Left lobe of liver (tissue), 2 donors: ENCODE data around the gene FRK. TPM values are rescaled to one million over a fixed set of nuclear protein-coding genes. Genes with fewer than 3 reads are reported as not detected.
"Not testable (repeated sequence)": the region's sequence is repeated elsewhere in the genome, so short reads cannot be mapped to it uniquely, and the experiment has no call there.

Experiments
- ATAC-seq: fragments of 200-7000 bp; cut with Tn5 transposase; one replicate; pipeline ENCODE4 v1.9.1; 2020; ENCODE audit warnings: mild to moderate bottlenecking, moderate library complexity
- DNase-seq: peaks from one replicate; pipeline ENCODE4 v3.0.0-alpha.2; 2020; ENCODE audit warnings: low spot score
- total RNA-seq: library from RNA; stranded (reverse); gene quantifications from one replicate; pipeline ENCODE4 v1.2.1, GENCODE V29; 2021
- donor health status: DM: no; HTN: no; CAD: no; lungs with moderate emphysema.
- donor health status: DM: no; HTN: yes; CAD: no.

Gene FRK
- total RNA-seq, 1 donor from 2014 or later = 12.6 TPM

- DNase-seq (no peak), ATAC-seq (no peak)
These were observed 17.8 kb upstream of the FRK start for GRCh38 chr6:116078522-116078921.

DNA sequence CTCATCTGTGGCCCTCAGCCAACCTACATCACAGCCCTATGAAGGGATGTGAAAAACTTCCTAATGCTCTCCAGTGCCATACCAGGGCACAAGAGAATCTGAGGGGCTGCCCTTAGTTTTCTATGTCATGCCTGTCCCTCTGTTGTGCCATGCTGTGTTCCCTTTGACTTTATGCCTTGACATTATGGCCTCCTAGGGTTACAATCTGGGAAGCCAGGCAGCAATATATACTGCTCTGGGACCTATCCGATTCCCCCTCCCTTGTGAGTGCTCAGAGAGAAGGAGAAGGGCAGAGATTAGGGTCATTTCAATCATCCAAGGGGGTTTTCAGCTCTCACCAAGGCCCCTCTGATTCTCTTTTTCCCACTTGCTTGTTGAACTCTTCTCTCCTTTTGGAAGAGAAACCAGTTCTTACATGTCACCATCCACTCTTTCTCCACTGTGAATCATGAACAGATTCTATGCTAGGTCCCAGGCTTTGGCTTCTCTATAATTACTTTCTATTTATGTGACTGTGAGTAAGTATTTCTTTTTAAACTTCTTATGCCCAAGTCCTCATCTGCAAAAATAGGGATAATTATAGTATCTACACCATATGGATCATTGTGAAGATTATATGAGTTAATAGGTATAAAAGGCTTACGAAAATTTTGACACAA, 14.2 kb upstream of the FRK start:
- DNase-seq (no peak), ATAC-seq (no peak)

- ATAC-seq = no peak
- no peak for DNase-seq
These were observed 13.2 kb upstream of the FRK start for GRCh38 chr6:116073765-116074440.

DNA sequence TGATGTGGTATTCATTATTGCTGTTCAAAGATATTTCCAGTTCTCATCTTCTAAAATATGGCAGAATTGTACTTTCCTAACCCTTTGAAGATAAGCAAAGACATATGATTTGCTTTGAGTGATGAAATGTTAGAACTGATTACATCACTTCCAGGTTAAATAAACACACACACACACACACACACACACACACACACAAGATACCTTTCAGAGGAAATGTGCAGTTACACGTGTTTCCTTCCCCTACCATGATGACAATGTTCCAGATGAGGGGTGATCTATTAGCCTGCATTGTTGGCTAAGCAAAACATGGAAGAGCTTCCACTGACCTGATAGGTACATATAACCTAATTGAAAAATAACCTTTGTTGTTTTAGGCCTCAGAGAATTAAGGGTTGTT, 11.7 kb upstream of the FRK start:
- ATAC-seq (peak; percentile 41), DNase-seq (no peak)

- ATAC-seq (no peak), DNase-seq (no peak)
These were observed 10.1 kb upstream of the FRK start for GRCh38 chr6:116070616-116071389.

GRCh38 chr6:116070101-116070500, 9.4 kb upstream of the FRK start:
- ATAC-seq (no peak), DNase-seq (no peak)

GRCh38 chr6:116066789-116067188, 6.1 kb upstream of the FRK start:
- DNase-seq (no peak), ATAC-seq (peak; percentile 76)

DNA sequence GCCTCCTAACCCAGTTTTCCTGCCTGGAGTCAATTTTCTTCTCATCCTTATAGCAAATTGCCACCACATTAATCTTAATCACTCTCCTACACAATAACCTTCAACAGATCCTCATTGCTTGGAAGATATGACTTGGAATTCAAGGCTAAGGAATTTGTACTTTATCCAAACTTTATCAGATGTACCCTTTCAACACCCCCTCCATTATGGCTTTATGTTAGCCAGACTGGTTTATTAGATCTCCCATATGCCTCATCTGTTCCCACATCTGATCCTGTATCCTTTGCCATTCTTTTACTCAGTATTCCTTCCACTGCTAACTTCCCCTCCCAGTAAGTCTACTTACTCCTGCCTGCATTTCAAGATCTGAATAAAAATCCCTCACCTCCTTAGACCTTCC, 4.0 kb upstream of the FRK start:
- no peak for DNase-seq
- ATAC-seq = no peak

DNA sequence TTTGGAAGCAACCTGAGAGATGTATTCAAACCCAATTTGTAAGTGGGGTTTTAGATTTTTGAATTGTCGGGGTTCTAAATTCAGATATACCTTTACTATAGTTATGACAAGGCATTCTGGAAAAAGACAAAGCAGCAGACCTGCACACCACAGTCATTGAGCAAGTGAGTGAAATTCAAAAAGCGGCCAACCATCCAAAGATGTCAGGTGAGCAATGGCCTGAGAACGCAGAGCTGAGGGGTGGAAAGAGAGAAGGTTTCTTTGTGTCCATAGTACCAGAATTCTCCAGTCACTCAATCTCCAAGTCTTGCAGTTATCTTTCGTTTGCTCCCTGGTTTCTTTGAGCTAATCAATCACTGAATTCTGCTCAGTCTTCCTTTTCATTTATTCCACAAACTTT, 1.8 kb upstream of the FRK start:
- no peak for ATAC-seq
- no peak for DNase-seq

- peak; percentile 60 for ATAC-seq
- DNase-seq = no peak
These were observed 749 bp downstream of the FRK start for GRCh38 chr6:116059713-116060571.

DNA sequence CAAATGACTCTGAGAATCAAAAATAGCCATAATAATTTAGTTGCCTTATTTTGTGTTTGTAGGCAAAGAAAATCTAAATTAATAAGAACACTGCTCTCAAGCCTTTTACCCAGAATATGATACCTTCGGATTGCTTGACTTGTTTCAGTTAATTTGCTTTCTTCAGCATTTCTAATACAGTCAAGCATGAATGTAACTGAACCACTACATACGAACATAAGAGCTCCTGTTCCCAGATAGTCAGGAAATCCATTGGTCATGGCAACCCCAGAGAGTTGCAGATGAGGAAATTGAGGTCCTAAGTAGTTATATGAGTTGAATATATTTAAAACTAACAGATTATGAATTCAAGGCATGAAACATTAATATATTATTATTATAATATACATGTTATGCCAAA, 2.9 kb downstream of the FRK start:
- DNase-seq (no peak), ATAC-seq (no peak)

GRCh38 chr6:116055513-116055912, 5.2 kb downstream of the FRK start:
- DNase-seq = no peak
- ATAC-seq = no peak

DNA sequence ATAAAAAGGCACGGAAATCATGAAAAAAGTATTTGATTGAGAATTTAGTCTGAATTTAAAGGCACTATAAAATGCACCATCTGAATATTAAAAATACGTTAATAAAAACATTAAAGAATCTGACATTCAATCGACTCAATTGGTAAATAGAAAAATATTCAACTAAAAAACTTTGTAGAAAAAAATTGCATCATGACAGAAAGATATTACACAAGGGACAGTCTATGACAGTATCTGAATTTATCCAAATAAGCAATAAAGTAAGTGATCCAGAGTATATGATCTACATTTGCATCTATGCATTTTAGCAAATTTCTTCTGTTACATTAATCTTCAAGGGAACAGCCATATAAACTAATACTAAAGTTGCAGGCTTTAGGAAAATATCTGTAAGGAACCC, 9.4 kb downstream of the FRK start:
- no peak for DNase-seq
- no peak for ATAC-seq

- no peak for ATAC-seq
- DNase-seq = no peak
These were observed 10.0 kb downstream of the FRK start for GRCh38 chr6:116050737-116051136.

GRCh38 chr6:116049321-116049720, 11.4 kb downstream of the FRK start:
- DNase-seq (no peak), ATAC-seq (no peak)

- ATAC-seq (peak; percentile 89), DNase-seq (no peak)
These were observed 13.3 kb downstream of the FRK start for GRCh38 chr6:116047173-116047933.

DNA sequence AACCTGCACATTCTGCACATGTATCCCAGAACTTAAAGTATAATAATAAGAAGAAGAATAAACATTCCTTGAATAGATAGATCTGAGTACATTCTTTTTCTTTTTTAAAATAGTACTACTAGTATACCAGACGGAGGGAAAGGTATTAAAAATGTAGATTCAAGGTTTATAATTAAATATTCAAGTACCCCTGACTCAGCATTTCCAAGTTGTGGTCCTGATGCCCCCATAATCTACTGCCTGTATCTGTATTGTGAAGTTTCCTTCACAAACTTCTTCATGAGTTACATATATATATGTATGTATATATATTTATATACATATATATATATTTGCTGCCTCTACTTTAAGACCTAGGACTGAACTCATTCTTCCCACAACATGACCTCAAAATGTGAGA, 14.0 kb downstream of the FRK start:
- ATAC-seq (no peak), DNase-seq (no peak)

DNA sequence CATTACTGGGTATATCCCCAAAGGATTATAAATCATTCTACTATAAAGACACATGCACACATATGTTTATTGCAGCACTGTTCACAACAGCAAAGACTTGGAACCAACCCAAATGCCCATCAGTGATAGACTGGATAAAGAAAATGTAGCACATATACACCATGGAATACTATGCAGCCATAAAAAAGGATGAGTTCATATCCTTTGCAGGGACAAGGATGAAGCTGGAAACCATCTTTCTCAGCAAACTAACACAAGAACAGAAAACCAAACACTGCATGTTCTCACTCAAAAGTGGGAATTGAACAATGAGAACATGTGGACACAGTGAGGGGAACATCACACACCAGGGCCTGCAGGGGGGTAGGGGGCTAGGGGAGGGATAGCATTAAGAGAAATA, 14.4 kb downstream of the FRK start:
- DNase-seq, ATAC-seq: not testable (repeated sequence)

DNA sequence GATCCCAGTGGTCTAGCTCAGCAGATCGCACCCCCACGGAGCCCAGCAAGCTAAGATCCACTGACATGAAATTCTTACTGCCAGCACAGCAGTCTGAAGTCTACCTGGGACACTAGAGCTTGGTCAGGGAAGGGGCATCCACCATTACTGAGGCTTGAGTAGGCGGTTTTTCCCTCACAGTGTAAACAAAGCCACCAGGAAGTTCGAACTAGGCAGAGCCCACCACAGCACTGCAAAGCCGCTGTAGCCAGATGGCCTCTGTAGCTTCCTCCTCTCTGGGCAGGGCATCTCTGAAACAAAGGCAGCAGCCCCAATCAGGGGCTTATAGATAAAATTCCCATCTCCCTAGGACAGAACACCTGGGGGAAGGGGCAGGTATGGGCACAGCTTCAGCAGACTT, 18.8 kb downstream of the FRK start:
- DNase-seq = no peak
- no peak for ATAC-seq

GRCh38 chr6:116040993-116041392, 19.7 kb downstream of the FRK start:
- no peak for DNase-seq
- ATAC-seq = peak; percentile 63
